HG03575 (cell line): ENCODE data around the gene NT5E.
A peak's percentile ranks its signal among the peaks of the same experiment; 100 is the strongest.
"Not testable (repeated sequence)": the region's sequence is repeated elsewhere in the genome, so short reads cannot be mapped to it uniquely, and the experiment has no call there.

Experiments used
- ATAC-seq: cut with Tn5 transposase; IDR thresholded peaks from one replicate; pipeline ENCODE4 v1.9.1; 2021; ENCODE audit not compliant: unreplicated experiment, insufficient number of reproducible peaks, low FRiP score; ENCODE audit errors: extremely low read depth

Gene NT5E

GRCh38 chr6:85449818-85450759, at the start of gene NT5E:
TSS of gene NT5E (plus strand) at chr6:85450083. CDS start at chr6:85450140, 57 bp downstream.
- peak; percentile 26 for ATAC-seq

GRCh38 chr6:85400331-85400730, 49.6 kb upstream of the NT5E start:
- no peak for ATAC-seq

GRCh38 chr6:85401186-85402021, 48.5 kb upstream of the NT5E start:
- ATAC-seq, result no peak

- ATAC-seq, result no peak
These were observed 47.8 kb upstream of the NT5E start for GRCh38 chr6:85402071-85402470.

- ATAC-seq, result no peak
These were observed 47.0 kb upstream of the NT5E start for GRCh38 chr6:85402922-85403321.

- no peak for ATAC-seq
These were observed 46.4 kb upstream of the NT5E start for GRCh38 chr6:85403331-85404015.

GRCh38 chr6:85404016-85404563, 45.8 kb upstream of the NT5E start:
- not testable (repeated sequence) for ATAC-seq

GRCh38 chr6:85404564-85405174, 45.2 kb upstream of the NT5E start:
- ATAC-seq, result no peak

- ATAC-seq, result no peak
These were observed 44.6 kb upstream of the NT5E start for GRCh38 chr6:85405175-85405852.

- no peak for ATAC-seq
These were observed 44.1 kb upstream of the NT5E start for GRCh38 chr6:85405853-85406198.

- no peak for ATAC-seq
These were observed 43.2 kb upstream of the NT5E start for GRCh38 chr6:85406641-85407075.

- no peak for ATAC-seq
These were observed 41.8 kb upstream of the NT5E start for GRCh38 chr6:85408039-85408438.

- no peak for ATAC-seq
These were observed 36.9 kb upstream of the NT5E start for GRCh38 chr6:85412911-85413430.

GRCh38 chr6:85416049-85416448, 33.8 kb upstream of the NT5E start:
- no peak for ATAC-seq

- no peak for ATAC-seq
These were observed 33.1 kb upstream of the NT5E start for GRCh38 chr6:85416766-85417165.

GRCh38 chr6:85417336-85417735, 32.5 kb upstream of the NT5E start:
- ATAC-seq, result no peak

GRCh38 chr6:85418059-85418458, 31.8 kb upstream of the NT5E start:
- no peak for ATAC-seq
